A549 (cell line): ENCODE data around the gene MBD3. TPM values are rescaled to one million over a fixed set of nuclear protein-coding genes. Genes with fewer than 3 reads are reported as not detected.

Experiments
- ATAC-seq, 2 experiments: fragments of 200-7000 bp in 1 of 2; fragments of >200 bp in 1 of 2; cut with Nextera tagmentation in 1 of 2; cut with Tn5 transposase in 1 of 2; 3 replicates each; pipeline versions ENCODE4 v1.8.0 to v1.9.1; 2018 to 2020; ENCODE audit warnings: mild to moderate bottlenecking in 1 of 2, moderate library complexity in 1 of 2
- CTCF ChIA-PET: fragments of 300-600 bp; sonication (Branson Sonifier 250); formaldehyde crosslinking; extraction: SDS; loops from one replicate; lab custom pipeline; 2021; ENCODE audit warnings: antibody characterized with exemption, inconsistent platforms; lab: Yijun Ruan, JAX
- POLR2A ChIA-PET: fragments of 350-600 bp; formaldehyde crosslinking; extraction: SDS; loops from one replicate; lab custom pipeline; 2021; ENCODE audit warnings: antibody characterized with exemption, inconsistent platforms; lab: Yijun Ruan, JAX
- DNase-seq, 2 experiments: peaks; one replicate each; pipeline versions ENCODE4 v3.0.0 to v3.0.0-alpha.2; 2011 to 2016; ENCODE audit warnings: low read depth in 1 of 2, low spot score in 1 of 2
- FAIRE-seq: peaks from 2 replicates; lab custom pipeline; 2011; peaks lifted over from hg19 to GRCh38; lab: Jason Lieb, UNC
- H3K27ac ChIP-seq, 2 experiments: fragments of >200 bp; sonication (Bioruptor Twin); formaldehyde crosslinking; 3 replicates each; pipeline ENCODE4 v1.5.1; 2016 to 2017
- H3K4me1 ChIP-seq: fragments of >200 bp; sonication (Bioruptor Twin); formaldehyde crosslinking; 3 replicates; pipeline ENCODE4 v1.6.1; 2016
- H3K4me2 ChIP-seq: fragments of >200 bp; sonication (Bioruptor Twin); formaldehyde crosslinking; 3 replicates; pipeline ENCODE4 v1.6.1; 2016
- H3K4me3 ChIP-seq: fragments of >200 bp; sonication (Bioruptor Twin); formaldehyde crosslinking; 3 replicates; pipeline ENCODE4 v1.5.1; 2016
- H3K9me3 ChIP-seq: fragments of >200 bp; sonication (Bioruptor Twin); formaldehyde crosslinking; 3 replicates; pipeline ENCODE4 v1.6.1; 2016
- CEBPB ChIP-seq, 2 experiments: fragments of >200 bp in 1 of 2; sonication (Bioruptor Twin) in 1 of 2; formaldehyde crosslinking in 1 of 2; IDR thresholded peaks; 2 replicates each; pipeline ENCODE4 v1.6.1; 2012 to 2016
- EHMT2 ChIP-seq: fragments of 200-600 bp; sonication (generic); IDR thresholded peaks from 2 replicates; pipeline ENCODE4 v1.6.1; 2016; ENCODE audit warnings: antibody characterized with exemption, low read depth, mild to moderate bottlenecking, moderate library complexity
- FOXS1 ChIP-seq: fragments of 250-450 bp; sonication (Bioruptor Pico); IDR thresholded peaks from 2 replicates; pipeline ENCODE4 v1.5.0; 2020; ENCODE audit warnings: mild to moderate bottlenecking, moderate library complexity
- HEYL ChIP-seq: fragments of 250-450 bp; sonication (Bioruptor Pico); IDR thresholded peaks from 2 replicates; pipeline ENCODE4 v1.8.0; 2021; ENCODE audit warnings: mild to moderate bottlenecking, moderate library complexity
- HOXA7 ChIP-seq: fragments of 250-450 bp; sonication (Bioruptor Pico); IDR thresholded peaks from 2 replicates; pipeline ENCODE4 v1.5.0; 2020; ENCODE audit warnings: mild to moderate bottlenecking, moderate library complexity
- HOXB13 ChIP-seq: fragments of 250-450 bp; sonication (Bioruptor Pico); IDR thresholded peaks from 2 replicates; pipeline ENCODE4 v1.5.0; 2020; ENCODE audit warnings: low read depth, mild to moderate bottlenecking, moderate library complexity
- JUN ChIP-seq, 2 experiments: fragments of >200 bp; sonication (Bioruptor Twin); formaldehyde crosslinking; IDR thresholded peaks; 2 replicates in 1 of 2; 3 replicates in 1 of 2; pipeline ENCODE4 v1.6.1; 2016 to 2017
- JUNB ChIP-seq: fragments of >200 bp; sonication (Bioruptor Twin); formaldehyde crosslinking; IDR thresholded peaks from 2 replicates; pipeline ENCODE4 v1.6.1; 2016
- KDM1A ChIP-seq: fragments of 200-600 bp; sonication (generic); IDR thresholded peaks from 2 replicates; pipeline ENCODE4 v1.6.1; 2016; ENCODE audit warnings: low read depth, mild to moderate bottlenecking
- MAX ChIP-seq: IDR thresholded peaks from 2 replicates; pipeline ENCODE4 v1.6.1; 2012
- NFE2L2 ChIP-seq: fragments of 150-350 bp; conservative IDR thresholded peaks from 2 replicates; pipeline ENCODE4 v1.6.1; 2014; ENCODE audit warnings: low read length
- PBX3 ChIP-seq: IDR thresholded peaks from 2 replicates; pipeline ENCODE4 v1.6.1; 2012
- REST ChIP-seq: fragments of 200-600 bp; sonication (generic); IDR thresholded peaks from 2 replicates; pipeline ENCODE4 v1.6.1; 2016; ENCODE audit warnings: antibody characterized with exemption, mild to moderate bottlenecking, moderate library complexity
- TFCP2L1 ChIP-seq: fragments of 250-450 bp; sonication (Bioruptor Pico); IDR thresholded peaks from 2 replicates; pipeline ENCODE4 v1.5.0; 2021; ENCODE audit warnings: mild to moderate bottlenecking
- TP53 ChIP-seq: fragments of 250-450 bp; sonication (Bioruptor Pico); IDR thresholded peaks from 2 replicates; pipeline ENCODE4 v1.5.0; 2021; ENCODE audit warnings: mild to moderate bottlenecking, moderate library complexity
- ZNF302 ChIP-seq: fragments of 250-450 bp; sonication (Bioruptor Pico); IDR thresholded peaks from 2 replicates; pipeline ENCODE4 v1.9.0; 2021; ENCODE audit warnings: inconsistent platforms, mild to moderate bottlenecking, moderate library complexity
- WGBS: methylation state at CpG from one replicate; pipeline ENCODE4 v1.1.6; 2017; ENCODE audit errors: missing lambda C conversion rate; 5-methylcytosine and 5-hydroxymethylcytosine counted together
- polyA plus RNA-seq, 4 experiments: library from polyadenylated mRNA; depleted of rRNA in 3 of 4; stranded (reverse); fragments of >200 nt; fragmentation: RNase III in 1 of 4; extraction: RNeasy Plus Mini Kit Qiagen cat#74134 plus additional on column Dnase treatment in 1 of 4; gene quantifications; 2 replicates in 3 of 4; 3 replicates in 1 of 4; pipeline ENCODE4 v1.2.3, GENCODE V29; 2011 to 2017

The MBD3 gene
- polyA plus RNA-seq, 2 of the 4 experiments (the other 2 are of a cell fraction) = 22.7 to 41.4 TPM

- DNase-seq = no peak
- ATAC-seq = no peak
- Histone ChIP-seq H3K9me3 (no peaks in the 10 kb centered on the region), H3K4me2 (no peak overlapping the region), H3K4me1 (peaks cover 4% of the 10 kb centered on the region; the same call in 1 of the 3 replicates), H3K27ac (no peak overlapping the region), H3K4me3 (no peak overlapping the region)
- 91% methylated on average over 13 of the region's 13 CpGs for WGBS
- CTCF ChIA-PET = interaction anchor here (1.1 kb wide), 1 partner anchor 25 kb away, joined by 5 read pairs; no protein-coding TSS in a partner anchor
- POLR2A ChIA-PET = interaction anchor here (0.7 kb wide), 1 partner anchor 22 kb away, joined by 4 read pairs; no protein-coding TSS in a partner anchor
- FAIRE-seq = no peak
- TF ChIP-seq REST (no peak), TFCP2L1 (no peak)
Observed at GRCh38 chr19:1570836-1571235, 21.8 kb downstream of the MBD3 start.

DNA sequence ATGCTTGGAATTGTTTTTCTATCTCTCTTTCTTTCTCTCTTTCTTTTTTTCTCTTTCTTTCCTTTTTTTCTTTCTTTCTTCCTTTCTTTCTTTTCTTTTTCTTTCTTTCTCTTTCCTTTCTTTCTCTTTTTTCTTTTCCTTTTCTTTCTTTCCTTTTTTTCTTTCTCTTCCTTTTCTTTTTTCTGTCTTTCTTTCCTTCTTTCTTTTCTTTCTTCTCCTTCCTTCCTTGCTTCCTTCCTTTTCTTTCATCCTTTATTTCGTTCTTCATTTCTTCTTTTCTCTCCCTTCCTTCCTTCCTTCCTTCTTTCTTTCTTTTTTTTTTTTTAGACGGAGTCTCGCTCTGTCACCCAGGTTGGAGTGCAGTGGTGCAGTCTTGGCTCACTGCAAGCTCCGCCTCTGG, 22.7 kb downstream of the MBD3 start:
- DNase-seq (no peak), FAIRE-seq (no peak), ATAC-seq (no peak)
- Histone ChIP-seq H3K27ac (no peak overlapping the region), H3K4me1 (peaks cover 4% of the 10 kb centered on the region; the same call in 1 of the 3 replicates), H3K9me3 (no peaks in the 10 kb centered on the region), H3K4me2 (no peak overlapping the region), H3K4me3 (no peak overlapping the region)
- ChIA-PET POLR2A (interaction anchor here (0.7 kb wide), 1 partner anchor 23 kb away, joined by 4 read pairs; no protein-coding TSS in a partner anchor), CTCF (interaction anchor here (1.1 kb wide), 1 partner anchor 24 kb away, joined by 5 read pairs; no protein-coding TSS in a partner anchor)
- WGBS = 79% methylated on average over 4 of the region's 4 CpGs
- TF ChIP-seq FOXS1 (no peak), TP53 (CRISPR knock-in tag) (no peak), JUNB (no peak), REST (no peak), TFCP2L1 (no peak), PBX3 (no peak), KDM1A (no peak), HOXB13 (CRISPR knock-in tag) (no peak), HEYL (CRISPR knock-in tag) (no peak), MAX (no peak), EHMT2 (no peak), JUN (IDR thresholded peaks at IDR 0.05) (no peak), HOXA7 (no peak), ZNF302 (no peak), CEBPB (IDR thresholded peaks at IDR 0.05) (no peak), NFE2L2 (no peak)
